Measurements from ENCODE around the gene GTSF1L. TPM values are rescaled to one million over a fixed set of nuclear protein-coding genes. Genes with fewer than 3 reads are reported as not detected.

Gene GTSF1L
- total RNA-seq, 1 donor = not detected

DNA sequence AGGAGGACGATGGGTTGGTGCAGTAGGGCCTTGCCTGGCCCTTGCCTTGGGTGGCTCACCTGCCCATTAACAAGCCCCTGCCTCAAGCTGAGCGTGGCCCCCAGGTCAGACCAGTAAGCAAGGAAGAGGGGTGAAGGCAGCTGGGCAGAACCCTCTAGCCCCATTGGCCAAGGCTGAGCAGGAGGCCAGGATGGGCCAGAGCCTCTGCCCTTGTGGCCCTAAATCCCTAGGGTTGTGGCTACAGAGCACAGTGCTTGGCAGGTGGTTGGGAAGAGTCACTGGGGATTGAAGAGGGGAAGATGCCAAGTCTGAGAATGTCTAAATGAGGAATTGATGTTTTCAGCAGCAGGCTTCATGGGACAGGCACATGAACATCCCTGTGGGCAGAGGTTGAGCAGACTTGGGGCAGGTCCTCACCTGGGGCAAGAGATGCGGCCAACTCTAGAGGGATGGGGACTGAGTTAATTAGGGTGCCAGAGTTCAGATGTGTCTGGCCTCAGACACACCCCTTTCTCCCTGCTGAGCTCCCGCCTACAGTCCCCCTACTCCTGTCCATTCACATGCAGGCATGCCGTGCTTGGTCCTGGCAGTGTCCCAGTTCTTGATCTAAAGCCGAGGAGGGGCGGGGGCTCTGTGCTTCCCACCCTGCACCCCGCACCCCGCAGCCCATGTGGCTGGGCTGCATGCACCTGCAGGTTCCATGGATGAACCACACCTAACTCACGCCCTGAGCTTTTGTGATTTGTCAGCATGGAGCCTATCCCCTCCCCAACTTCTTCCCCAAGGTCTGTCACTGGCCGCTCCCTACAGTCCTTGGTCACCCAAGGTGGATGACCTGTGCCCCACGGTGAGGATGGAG is 9.8 kb downstream of the GTSF1L start:
- TF ChIP-seq, protein P1, sequence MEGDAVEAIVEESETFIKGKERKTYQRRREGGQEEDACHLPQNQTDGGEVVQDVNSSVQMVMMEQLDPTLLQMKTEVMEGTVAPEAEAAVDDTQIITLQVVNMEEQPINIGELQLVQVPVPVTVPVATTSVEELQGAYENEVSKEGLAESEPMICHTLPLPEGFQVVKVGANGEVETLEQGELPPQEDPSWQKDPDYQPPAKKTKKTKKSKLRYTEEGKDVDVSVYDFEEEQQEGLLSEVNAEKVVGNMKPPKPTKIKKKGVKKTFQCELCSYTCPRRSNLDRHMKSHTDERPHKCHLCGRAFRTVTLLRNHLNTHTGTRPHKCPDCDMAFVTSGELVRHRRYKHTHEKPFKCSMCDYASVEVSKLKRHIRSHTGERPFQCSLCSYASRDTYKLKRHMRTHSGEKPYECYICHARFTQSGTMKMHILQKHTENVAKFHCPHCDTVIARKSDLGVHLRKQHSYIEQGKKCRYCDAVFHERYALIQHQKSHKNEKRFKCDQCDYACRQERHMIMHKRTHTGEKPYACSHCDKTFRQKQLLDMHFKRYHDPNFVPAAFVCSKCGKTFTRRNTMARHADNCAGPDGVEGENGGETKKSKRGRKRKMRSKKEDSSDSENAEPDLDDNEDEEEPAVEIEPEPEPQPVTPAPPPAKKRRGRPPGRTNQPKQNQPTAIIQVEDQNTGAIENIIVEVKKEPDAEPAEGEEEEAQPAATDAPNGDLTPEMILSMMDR (IDR thresholded peaks at IDR 0.05; ENCODE audit: extremely low read depth, low read depth, low read length) = no peak
- H3K4me2 ChIP-seq (ENCODE audit: insufficient read depth, low read length) = no peak overlapping the region
- H2AFZ ChIP-seq (ENCODE audit: low read length) = no peak overlapping the region
- H3K4me1 ChIP-seq (ENCODE audit: insufficient read depth, low read length) = no peaks in the 10 kb centered on the region
- H4K20me1 ChIP-seq (ENCODE audit: insufficient read depth, low read length) = no peaks in the 10 kb centered on the region
- no peaks in the 10 kb centered on the region for H3K79me2 ChIP-seq (ENCODE audit: insufficient read depth, low read length)
- no peaks in the 10 kb centered on the region for H3K27me3 ChIP-seq (ENCODE audit: insufficient read depth, low read length)
- no peak for DNase-seq (ENCODE audit: insufficient read length, low spot score, missing footprints)
- H3K4me3 ChIP-seq (ENCODE audit: insufficient read depth, low read length) = no peak overlapping the region
- H3K27ac ChIP-seq (ENCODE audit: low read depth, low read length) = no peak overlapping the region
- no peaks in the 10 kb centered on the region for H3K36me3 ChIP-seq (ENCODE audit: insufficient read depth, low read length)
- H3K9me3 ChIP-seq (ENCODE audit: low read depth, low read length) = no peaks in the 10 kb centered on the region

GRCh38 chr20:43716123-43716522 is 10.7 kb downstream of the GTSF1L start:
- no peaks in the 10 kb centered on the region for H3K9me3 ChIP-seq (ENCODE audit: low read depth, low read length)
- H2AFZ ChIP-seq (ENCODE audit: low read length) = no peak overlapping the region
- no peaks in the 10 kb centered on the region for H3K27me3 ChIP-seq (ENCODE audit: insufficient read depth, low read length)
- TF ChIP-seq, protein P1 (IDR thresholded peaks at IDR 0.05; ENCODE audit: extremely low read depth, low read depth, low read length) = no peak
- DNase-seq (ENCODE audit: insufficient read length, low spot score, missing footprints) = no peak
- no peak overlapping the region for H3K4me2 ChIP-seq (ENCODE audit: insufficient read depth, low read length)
- H3K4me3 ChIP-seq (ENCODE audit: insufficient read depth, low read length) = no peak overlapping the region
- H3K4me1 ChIP-seq (ENCODE audit: insufficient read depth, low read length) = no peaks in the 10 kb centered on the region
- no peaks in the 10 kb centered on the region for H3K36me3 ChIP-seq (ENCODE audit: insufficient read depth, low read length)
- no peaks in the 10 kb centered on the region for H4K20me1 ChIP-seq (ENCODE audit: insufficient read depth, low read length)
- H3K27ac ChIP-seq (ENCODE audit: low read depth, low read length) = no peak overlapping the region
- H3K79me2 ChIP-seq (ENCODE audit: insufficient read depth, low read length) = no peaks in the 10 kb centered on the region

DNA sequence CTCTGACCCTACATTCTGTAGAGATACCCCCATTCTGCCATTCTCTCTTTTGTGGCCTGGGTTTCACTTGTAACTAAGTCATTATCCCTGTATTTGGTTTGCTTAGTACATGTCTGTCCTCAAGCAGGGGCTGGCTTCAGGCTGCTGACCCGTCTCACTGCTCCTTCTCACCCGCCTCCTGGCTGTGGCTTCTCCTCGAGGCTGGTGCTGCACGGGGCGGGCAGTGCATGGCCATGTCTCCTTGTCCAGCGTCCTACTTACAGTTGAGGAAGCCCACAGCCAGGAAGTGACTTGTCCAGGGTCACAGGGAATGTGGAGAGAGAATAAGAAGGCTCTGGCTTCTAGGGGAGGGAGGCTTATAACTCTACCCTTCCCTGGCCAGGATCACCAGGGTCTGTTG is 11.3 kb downstream of the GTSF1L start:
- no peaks in the 10 kb centered on the region for H3K79me2 ChIP-seq (ENCODE audit: insufficient read depth, low read length)
- no peaks in the 10 kb centered on the region for H4K20me1 ChIP-seq (ENCODE audit: insufficient read depth, low read length)
- no peaks in the 10 kb centered on the region for H3K27me3 ChIP-seq (ENCODE audit: insufficient read depth, low read length)
- H3K4me2 ChIP-seq (ENCODE audit: insufficient read depth, low read length) = no peak overlapping the region
- no peaks in the 10 kb centered on the region for H3K9me3 ChIP-seq (ENCODE audit: low read depth, low read length)
- no peak overlapping the region for H3K4me3 ChIP-seq (ENCODE audit: insufficient read depth, low read length)
- DNase-seq (ENCODE audit: insufficient read length, low spot score, missing footprints) = no peak
- no peak overlapping the region for H2AFZ ChIP-seq (ENCODE audit: low read length)
- H3K27ac ChIP-seq (ENCODE audit: low read depth, low read length) = no peak overlapping the region
- H3K36me3 ChIP-seq (ENCODE audit: insufficient read depth, low read length) = no peaks in the 10 kb centered on the region
- TF ChIP-seq, protein P1 (IDR thresholded peaks at IDR 0.05; ENCODE audit: extremely low read depth, low read depth, low read length) = no peak
- H3K4me1 ChIP-seq (ENCODE audit: insufficient read depth, low read length) = no peaks in the 10 kb centered on the region

- DNase-seq (ENCODE audit: insufficient read length, low spot score, missing footprints) = no peak
- Histone ChIP-seq H3K27me3 (ENCODE audit: insufficient read depth, low read length) (no peaks in the 10 kb centered on the region), H2AFZ (ENCODE audit: low read length) (no peak overlapping the region), H4K20me1 (ENCODE audit: insufficient read depth, low read length) (no peaks in the 10 kb centered on the region), H3K9me3 (ENCODE audit: low read depth, low read length) (no peaks in the 10 kb centered on the region), H3K79me2 (ENCODE audit: insufficient read depth, low read length) (no peaks in the 10 kb centered on the region), H3K4me2 (ENCODE audit: insufficient read depth, low read length) (no peak overlapping the region), H3K4me3 (ENCODE audit: insufficient read depth, low read length) (no peak overlapping the region), H3K36me3 (ENCODE audit: insufficient read depth, low read length) (no peaks in the 10 kb centered on the region), H3K27ac (ENCODE audit: low read depth, low read length) (no peak overlapping the region), H3K4me1 (ENCODE audit: insufficient read depth, low read length) (no peaks in the 10 kb centered on the region)
- TF ChIP-seq, protein P1 (IDR thresholded peaks at IDR 0.05; ENCODE audit: extremely low read depth, low read depth, low read length) = no peak
Measured at GRCh38 chr20:43715044-43715443, 11.8 kb downstream of the GTSF1L start.

All from osteoblast (primary cell).